HepG2 (cell line): ENCODE measurements around the gene SNED1. TPM values are rescaled to one million over a fixed set of nuclear protein-coding genes. Genes with fewer than 3 reads are reported as not detected.

ENCODE experiments used
- CBFB ChIP-seq: sonication (generic); formaldehyde crosslinking; IDR thresholded peaks from 2 replicates; pipeline ENCODE4 v1.4.0; 2020; ENCODE audit warnings: missing genetic modification reagents
- DNMT1 ChIP-seq: sonication (generic); formaldehyde crosslinking; IDR thresholded peaks from 2 replicates; pipeline ENCODE4 v1.5.1; 2020; ENCODE audit warnings: mild to moderate bottlenecking, missing genetic modification reagents
- FOXO1 ChIP-seq: sonication (generic); formaldehyde crosslinking; IDR thresholded peaks from 2 replicates; pipeline ENCODE4 v1.4.0; 2020; ENCODE audit warnings: missing genetic modification reagents
- HNF4A ChIP-seq: sonication (generic); formaldehyde crosslinking; IDR thresholded peaks from 2 replicates; pipeline ENCODE4 v1.4.0; 2020; ENCODE audit warnings: missing genetic modification reagents
- HOMEZ ChIP-seq: IDR thresholded peaks from 2 replicates; pipeline ENCODE4 v1.6.1; 2016; ENCODE audit warnings: low read depth
- KDM5B ChIP-seq: sonication (generic); formaldehyde crosslinking; IDR thresholded peaks from 2 replicates; pipeline ENCODE4 v1.4.0; 2020; ENCODE audit warnings: missing genetic modification reagents, mild to moderate bottlenecking, borderline replicate concordance
- MLLT10 ChIP-seq: sonication (generic); formaldehyde crosslinking; IDR thresholded peaks from 2 replicates; pipeline ENCODE4 v1.4.0; 2020; ENCODE audit warnings: missing genetic modification reagents
- MTF2 ChIP-seq: sonication (generic); formaldehyde crosslinking; IDR thresholded peaks from 2 replicates; pipeline ENCODE4 v1.5.0; 2020; ENCODE audit warnings: missing genetic modification reagents, borderline replicate concordance
- NFYC ChIP-seq: IDR thresholded peaks from 2 replicates; pipeline ENCODE4 v1.6.1; 2016; ENCODE audit warnings: missing genetic modification reagents, missing compliant biosample characterization
- POGZ ChIP-seq: sonication (generic); formaldehyde crosslinking; IDR thresholded peaks from 2 replicates; pipeline ENCODE4 v1.4.0; 2020; ENCODE audit warnings: mild to moderate bottlenecking, missing genetic modification reagents
- SP2 ChIP-seq: sonication (generic); formaldehyde crosslinking; IDR thresholded peaks from 2 replicates; pipeline ENCODE4 v1.5.1; 2020; ENCODE audit warnings: mild to moderate bottlenecking, missing genetic modification reagents
- SP4 ChIP-seq: sonication (generic); formaldehyde crosslinking; IDR thresholded peaks from 2 replicates; pipeline ENCODE4 v1.8.1; 2023; ENCODE audit warnings: mild to moderate bottlenecking, missing genetic modification reagents
- SRSF4 ChIP-seq: fragments of 200-400 bp; formaldehyde crosslinking; IDR thresholded peaks from one replicate; pipeline ENCODE4 v1.6.1; 2018; ENCODE audit warnings: mild to moderate bottlenecking, low read depth, low read length, moderate library complexity; ENCODE audit not compliant: poor library complexity, severe bottlenecking
- YEATS2 ChIP-seq: sonication (generic); formaldehyde crosslinking; IDR thresholded peaks from 2 replicates; pipeline ENCODE4 v1.4.0; 2020; ENCODE audit warnings: missing genetic modification reagents, borderline replicate concordance
- ZFY ChIP-seq: sonication (generic); formaldehyde crosslinking; IDR thresholded peaks from 2 replicates; pipeline ENCODE4 v1.4.0; 2020; ENCODE audit warnings: missing genetic modification reagents
- ZNF687 ChIP-seq: sonication (generic); formaldehyde crosslinking; IDR thresholded peaks from 2 replicates; pipeline ENCODE4 v1.5.1; 2020; ENCODE audit warnings: mild to moderate bottlenecking, missing genetic modification reagents, moderate library complexity
- ZSCAN21 ChIP-seq: sonication (generic); formaldehyde crosslinking; IDR thresholded peaks from 2 replicates; pipeline ENCODE4 v1.8.0; 2022; ENCODE audit warnings: mild to moderate bottlenecking, missing genetic modification reagents, moderate library complexity, borderline replicate concordance
- ZZZ3 ChIP-seq: sonication (generic); formaldehyde crosslinking; IDR thresholded peaks from 2 replicates; pipeline ENCODE4 v1.4.0; 2020; ENCODE audit warnings: missing genetic modification reagents, mild to moderate bottlenecking, borderline replicate concordance
- polyA plus RNA-seq, 8 experiments: library from polyadenylated mRNA; depleted of rRNA in 3 of 8; stranded (reverse) in 7 of 8; unstranded in 1 of 8; fragments of >200 nt; fragmentation: Illumina TruSeq in 4 of 8; extraction: Trizol in 4 of 8; gene quantifications; 2 replicates each; pipeline versions ENCODE4 v1.2.1 to v1.2.3, GENCODE V29; 2011 to 2016; ENCODE audit warnings: low read depth in 4 of 8, missing spikeins in 1 of 8, mixed read lengths in 1 of 8; ENCODE audit not compliant: insufficient read depth in 1 of 8
- total RNA-seq, 5 experiments: library from RNA; depleted of rRNA; stranded (reverse); fragments of >200 nt; fragmentation: Illumina TruSeq; extraction: Trizol; gene quantifications; 2 replicates each; pipeline ENCODE4 v1.2.3, GENCODE V29; 2016; ENCODE audit warnings: low read depth in 1 of 5
- TF ChIP-seq, protein P1 (sequence below): sonication (generic); formaldehyde crosslinking; IDR thresholded peaks from 2 replicates; pipeline ENCODE4 v1.4.0; 2020; ENCODE audit warnings: mild to moderate bottlenecking, missing genetic modification reagents
- TF ChIP-seq, protein P2 (sequence below): sonication (generic); formaldehyde crosslinking; IDR thresholded peaks from 2 replicates; pipeline ENCODE4 v1.8.0; 2022; ENCODE audit warnings: mild to moderate bottlenecking, missing genetic modification reagents, moderate library complexity

SNED1 gene
- total and polyA plus RNA-seq, 2 of the 13 experiments (the other 11 are each of a cell fraction or from before 2014, with no cell fraction given): 0.15 to 0.65 TPM

DNA sequence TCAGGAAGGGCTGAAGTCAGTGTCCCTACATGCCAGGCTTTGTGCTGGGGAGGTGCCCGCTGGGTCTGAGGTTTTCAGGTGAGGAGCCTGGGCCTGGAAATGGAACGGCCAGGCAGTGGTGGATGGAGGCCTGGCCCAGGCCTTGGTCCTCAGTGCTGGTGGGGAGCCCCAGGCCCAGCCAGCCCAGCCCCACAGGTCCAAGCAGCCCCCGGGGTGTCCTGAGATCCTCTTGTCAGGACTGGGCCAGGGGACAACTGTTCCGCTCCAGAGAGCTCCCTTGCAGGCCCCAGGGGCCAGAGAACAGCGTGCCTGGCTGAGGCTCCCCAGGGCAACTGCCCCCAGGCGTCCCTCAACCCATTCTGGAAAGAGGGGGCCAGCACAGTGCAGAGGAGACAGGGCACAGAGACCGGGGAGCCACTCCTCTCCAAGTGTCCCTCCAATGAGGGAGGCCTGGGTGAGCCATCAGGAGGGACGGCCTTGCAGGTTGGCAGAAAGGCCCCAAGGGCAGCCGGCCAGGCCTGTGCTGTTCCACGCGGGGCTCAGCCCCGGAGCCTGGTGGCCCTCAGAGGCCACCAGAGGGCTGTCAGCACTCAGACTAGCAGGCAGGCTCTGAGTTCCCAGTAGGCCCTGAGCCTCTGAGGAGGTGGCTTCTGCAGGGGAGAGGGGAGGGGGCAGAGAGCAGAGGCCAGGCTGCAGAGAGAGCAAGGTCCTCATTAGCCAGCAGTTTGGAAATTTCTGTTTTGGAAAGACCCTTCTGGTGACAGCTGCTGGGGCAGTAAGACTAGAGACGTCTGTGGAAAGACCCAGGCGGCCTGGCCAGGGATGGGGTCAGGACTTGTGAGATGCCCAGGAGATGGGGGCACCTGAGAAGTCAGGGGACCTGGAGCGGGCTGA, 29.4 kb upstream of the SNED1 start (continued):
- TF ChIP-seq POGZ (CRISPR knock-in tag) (no peak), SRSF4 (no peak), ZSCAN21 (0 out of 2 replicates have a peak, but pooled peaks have one; percentile 24), MLLT10 (CRISPR knock-in tag) (no peak), HOMEZ (CRISPR knock-in tag) (peak; percentile 39; the same call in 1 of the 2 replicates), SP2 (CRISPR knock-in tag) (no peak), MTF2 (CRISPR knock-in tag) (peak; percentile 49; the same call in 1 of the 2 replicates), YEATS2 (CRISPR knock-in tag) (peak; percentile 46), ZZZ3 (CRISPR knock-in tag) (peak; percentile 82; the same call in 1 of the 2 replicates), SP4 (CRISPR knock-in tag) (peak; percentile 76; the same call in 1 of the 2 replicates), ZFY (peak; percentile 95), ZNF687 (CRISPR knock-in tag) (peak; percentile 93), HNF4A (CRISPR knock-in tag) (peak; percentile 86), DNMT1 (no peak), FOXO1 (CRISPR knock-in tag) (no peak; the same call in 1 of the 2 replicates), NFYC (CRISPR knock-in tag) (no peak), KDM5B (CRISPR knock-in tag) (peak; percentile 78), CBFB (CRISPR knock-in tag) (peak; percentile 70; the same call in 1 of the 2 replicates)
- TF ChIP-seq, protein P1, sequence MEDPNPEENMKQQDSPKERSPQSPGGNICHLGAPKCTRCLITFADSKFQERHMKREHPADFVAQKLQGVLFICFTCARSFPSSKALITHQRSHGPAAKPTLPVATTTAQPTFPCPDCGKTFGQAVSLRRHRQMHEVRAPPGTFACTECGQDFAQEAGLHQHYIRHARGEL: peak; percentile 22; the same call in 1 of the 2 replicates
- TF ChIP-seq, protein P2, sequence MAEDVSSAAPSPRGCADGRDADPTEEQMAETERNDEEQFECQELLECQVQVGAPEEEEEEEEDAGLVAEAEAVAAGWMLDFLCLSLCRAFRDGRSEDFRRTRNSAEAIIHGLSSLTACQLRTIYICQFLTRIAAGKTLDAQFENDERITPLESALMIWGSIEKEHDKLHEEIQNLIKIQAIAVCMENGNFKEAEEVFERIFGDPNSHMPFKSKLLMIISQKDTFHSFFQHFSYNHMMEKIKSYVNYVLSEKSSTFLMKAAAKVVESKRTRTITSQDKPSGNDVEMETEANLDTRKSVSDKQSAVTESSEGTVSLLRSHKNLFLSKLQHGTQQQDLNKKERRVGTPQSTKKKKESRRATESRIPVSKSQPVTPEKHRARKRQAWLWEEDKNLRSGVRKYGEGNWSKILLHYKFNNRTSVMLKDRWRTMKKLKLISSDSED: no peak
